Myocyte (in vitro differentiated cells): ENCODE measurements around the gene SERP2. TPM values are rescaled to one million over a fixed set of nuclear protein-coding genes. Genes with fewer than 3 reads are reported as not detected.

ENCODE experiments used
- DNase-seq: peaks from one replicate; pipeline ENCODE4 v3.0.0-alpha.2; 2012; ENCODE audit warnings: low read depth
- total RNA-seq: library from RNA; depleted of rRNA; stranded (reverse); fragments of >200 nt; gene quantifications from 2 replicates; pipeline ENCODE4 v1.2.3, GENCODE V29; 2014

Gene SERP2
- total RNA-seq, 1 donor from 2014 or later = 1.9 TPM

DNA sequence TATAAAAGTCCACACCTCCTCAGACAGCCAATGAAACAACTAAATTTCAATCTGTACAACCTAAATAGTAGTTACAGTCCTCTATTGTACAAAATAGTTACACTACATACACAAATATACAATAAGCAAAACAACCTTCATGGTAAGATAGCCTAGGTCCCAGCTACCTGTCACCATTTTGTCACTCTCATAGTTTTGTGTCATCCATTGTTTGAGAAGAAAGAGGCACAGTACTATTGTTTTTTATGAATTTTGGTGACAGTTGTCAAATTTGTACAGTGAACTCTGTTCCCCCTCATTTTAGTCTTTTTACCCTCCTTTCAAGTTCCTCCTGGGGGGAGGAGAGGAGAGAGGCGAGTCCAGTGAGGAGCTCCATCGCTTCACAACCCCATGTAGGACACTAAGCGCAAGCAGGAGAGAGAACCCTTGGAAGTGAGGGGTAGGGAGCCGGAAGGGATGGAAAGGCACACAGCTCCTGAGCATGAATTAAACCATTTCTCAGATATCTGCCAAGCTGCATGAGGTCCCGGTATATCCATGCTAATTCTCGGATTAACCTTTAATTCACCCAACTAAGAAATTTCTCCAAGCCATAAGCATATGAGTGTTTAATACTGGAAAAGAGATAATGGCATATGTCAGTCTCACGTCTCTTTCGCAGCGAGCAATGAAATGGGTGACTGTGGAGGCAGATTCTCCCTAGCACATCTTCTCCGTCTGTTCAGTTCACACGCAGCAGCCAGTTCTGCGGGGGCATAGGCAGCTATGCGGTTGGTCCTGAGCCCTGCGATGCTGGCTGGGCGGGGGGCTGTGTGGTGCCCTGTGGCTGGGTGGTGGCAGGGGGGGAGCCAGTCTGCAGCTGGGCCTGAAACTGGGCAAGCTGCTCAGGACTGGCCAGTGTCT is 60.5 kb downstream of the SERP2 start:
- no peak for DNase-seq

DNA sequence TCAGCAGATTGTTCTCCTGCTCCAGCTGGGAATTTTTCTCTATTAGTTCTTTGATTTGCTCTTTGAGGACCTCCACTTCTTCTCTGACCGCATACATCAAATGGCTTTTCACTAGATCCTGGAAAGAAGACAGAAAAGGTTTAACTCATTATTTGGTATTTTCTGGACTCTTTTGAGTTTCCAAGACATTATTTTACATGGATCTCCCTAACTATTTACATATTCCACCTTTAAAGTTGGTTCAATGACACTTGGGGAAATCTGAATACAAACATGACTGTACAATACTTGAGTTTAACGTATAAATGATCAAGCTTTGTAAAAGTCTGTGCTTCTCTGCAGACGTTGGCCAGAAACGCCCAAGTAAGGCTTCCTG is 61.1 kb downstream of the SERP2 start:
- no peak for DNase-seq

DNA sequence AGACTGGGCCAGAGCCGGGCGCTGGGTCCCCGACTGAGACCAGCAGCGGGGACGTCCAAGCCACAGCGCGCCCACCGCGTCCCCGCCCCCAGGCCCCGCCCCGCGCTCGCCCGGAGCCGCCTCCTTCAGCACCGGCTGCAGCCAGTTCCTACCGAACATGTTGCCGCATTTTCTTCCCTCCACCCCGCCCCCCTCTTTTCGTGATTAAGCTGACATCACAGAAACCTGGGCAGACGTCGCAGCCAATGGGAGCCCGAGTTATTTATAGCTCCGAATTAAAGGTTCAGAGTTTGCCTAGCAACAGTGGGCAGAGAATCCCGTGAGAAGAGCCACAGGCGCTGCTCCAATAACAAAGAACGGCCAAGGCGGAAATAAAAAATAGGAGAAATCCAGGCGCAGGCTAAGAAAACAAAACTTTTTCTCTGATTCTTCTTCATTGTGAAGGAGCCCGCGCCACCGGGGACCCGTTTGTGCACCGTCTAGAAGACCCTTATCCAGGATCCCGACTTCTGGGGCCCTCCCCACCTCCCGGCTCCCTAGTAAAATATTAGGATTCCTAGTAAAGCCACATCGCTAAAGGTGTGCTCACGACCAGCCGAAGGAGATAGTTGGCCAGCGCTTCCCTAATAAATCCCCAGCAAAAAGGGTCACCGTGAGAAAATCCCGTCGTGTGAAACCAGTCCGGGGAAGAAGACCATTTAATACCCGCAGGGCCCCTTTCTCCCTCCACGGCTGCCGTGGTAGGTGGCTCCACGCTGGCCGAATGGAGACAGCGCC is 61.7 kb downstream of the SERP2 start:
- DNase-seq = peak; percentile 98

DNA sequence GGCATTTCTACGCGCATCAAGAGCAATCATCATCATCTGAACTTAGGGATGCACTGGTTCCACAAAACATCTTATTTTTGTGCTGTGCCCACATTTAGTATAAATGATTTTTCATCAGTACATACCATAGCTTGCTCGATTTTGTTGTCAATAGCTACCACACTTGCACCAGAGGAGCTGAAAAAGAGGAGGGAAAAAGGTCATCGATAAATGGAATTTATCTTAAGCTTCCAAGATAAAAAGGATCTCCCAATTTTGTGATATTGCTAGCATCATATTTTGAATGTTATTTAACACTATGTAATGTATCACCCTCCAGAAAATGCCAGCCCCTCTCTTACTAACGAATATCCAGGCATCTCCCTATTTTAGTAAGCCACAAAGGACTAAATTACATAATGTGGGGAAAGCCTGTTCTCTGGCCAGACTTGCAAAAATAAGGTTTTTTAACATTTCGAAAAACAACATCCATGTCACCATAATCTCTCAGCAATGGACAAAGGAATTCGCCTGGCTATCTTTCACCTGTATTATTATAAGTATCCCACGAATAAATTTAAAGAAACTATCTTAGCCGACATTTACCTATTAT is 62.4 kb downstream of the SERP2 start:
- no peak for DNase-seq

DNA sequence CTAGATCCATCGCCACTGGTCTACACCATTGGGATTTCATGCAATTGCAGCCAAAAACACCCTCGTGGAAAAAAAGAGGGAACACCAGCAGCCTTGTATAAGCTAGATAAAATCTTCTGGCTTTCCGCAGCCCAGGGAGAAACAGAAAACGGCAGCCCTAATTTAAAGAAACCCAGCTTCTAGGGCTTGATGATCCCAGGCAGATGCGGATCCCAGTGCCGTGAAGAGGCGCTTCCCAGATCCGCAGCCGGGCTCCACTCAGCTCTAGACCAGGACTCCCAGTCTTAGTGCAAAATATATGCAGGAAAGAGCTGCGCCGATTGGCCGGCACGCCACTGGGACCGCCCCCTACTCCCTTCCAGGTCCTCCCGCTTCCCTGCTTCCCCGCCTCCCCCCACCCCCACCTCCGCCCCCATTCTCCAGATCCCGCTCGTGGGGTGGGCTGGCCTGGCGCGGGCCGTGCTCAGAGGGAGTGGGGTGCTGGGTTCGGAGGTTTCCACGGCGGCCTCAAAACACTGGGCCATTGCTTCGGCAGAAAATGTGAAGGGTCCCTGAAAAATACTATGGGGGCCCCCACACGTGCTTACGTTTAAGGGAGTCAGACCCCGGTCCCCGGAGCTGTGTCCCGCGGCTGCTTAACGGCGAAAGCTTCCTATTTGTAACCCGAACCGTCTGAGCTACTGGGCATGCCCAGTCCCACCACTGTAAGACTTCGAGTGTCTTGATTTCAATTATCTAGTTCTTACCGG is 63.1 kb downstream of the SERP2 start:
- DNase-seq = peak; percentile 95

DNA sequence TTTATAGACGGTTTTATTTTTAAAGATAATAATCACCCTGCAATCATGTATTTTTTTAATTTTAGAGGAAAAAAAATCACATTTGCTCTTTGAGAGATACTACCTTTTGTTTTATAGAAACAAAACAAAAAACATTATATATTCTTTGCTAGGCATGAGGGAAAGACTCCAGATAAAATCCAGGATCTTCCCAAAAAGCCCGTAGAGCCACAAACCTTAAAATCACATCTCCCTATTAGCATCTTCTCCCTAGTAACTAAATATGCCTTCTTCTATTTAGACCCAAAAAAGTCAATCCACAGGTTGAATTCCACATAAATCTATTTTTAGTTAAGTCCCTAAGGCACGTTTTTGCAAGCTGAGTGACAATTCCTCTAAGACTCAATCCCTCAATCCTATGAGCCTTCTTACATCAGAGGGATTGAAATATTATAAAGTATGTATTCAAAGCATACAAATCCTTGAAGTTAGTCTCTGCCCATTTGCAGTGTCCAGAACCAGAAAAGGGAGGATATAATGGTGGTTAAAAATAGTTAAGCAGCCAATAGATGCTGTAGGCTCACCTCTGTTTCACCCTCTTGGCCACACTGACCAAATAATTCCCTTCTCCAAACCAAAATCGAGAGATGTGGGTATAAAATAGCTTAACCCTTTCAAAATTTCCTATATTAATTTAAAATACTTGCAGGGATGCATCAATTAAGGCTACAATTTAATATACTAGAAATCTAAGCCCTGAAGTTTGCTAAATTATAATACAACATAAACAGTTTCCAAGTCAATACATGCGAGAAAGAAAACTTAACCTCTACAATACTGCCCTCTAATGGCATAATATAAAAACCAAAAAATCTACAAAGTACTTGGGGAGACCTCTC is 64.0 kb downstream of the SERP2 start:
- DNase-seq = peak; percentile 58

DNA sequence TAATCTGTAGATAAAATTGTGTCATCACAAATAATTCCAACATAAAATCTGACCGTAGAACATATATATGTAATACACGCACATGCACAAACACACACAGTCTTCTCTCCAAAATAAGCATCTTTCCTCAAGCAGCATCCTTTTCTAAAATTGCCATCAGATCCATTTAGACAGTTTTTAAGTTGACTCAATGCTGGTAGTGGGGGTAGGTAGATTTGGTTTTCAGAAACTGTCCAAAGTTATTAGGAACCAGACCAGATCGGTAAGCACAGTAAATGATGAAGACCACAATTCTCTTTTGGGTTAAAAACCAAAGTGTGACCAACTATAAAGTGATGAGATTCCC is 64.6 kb downstream of the SERP2 start:
- DNase-seq = no peak

DNA sequence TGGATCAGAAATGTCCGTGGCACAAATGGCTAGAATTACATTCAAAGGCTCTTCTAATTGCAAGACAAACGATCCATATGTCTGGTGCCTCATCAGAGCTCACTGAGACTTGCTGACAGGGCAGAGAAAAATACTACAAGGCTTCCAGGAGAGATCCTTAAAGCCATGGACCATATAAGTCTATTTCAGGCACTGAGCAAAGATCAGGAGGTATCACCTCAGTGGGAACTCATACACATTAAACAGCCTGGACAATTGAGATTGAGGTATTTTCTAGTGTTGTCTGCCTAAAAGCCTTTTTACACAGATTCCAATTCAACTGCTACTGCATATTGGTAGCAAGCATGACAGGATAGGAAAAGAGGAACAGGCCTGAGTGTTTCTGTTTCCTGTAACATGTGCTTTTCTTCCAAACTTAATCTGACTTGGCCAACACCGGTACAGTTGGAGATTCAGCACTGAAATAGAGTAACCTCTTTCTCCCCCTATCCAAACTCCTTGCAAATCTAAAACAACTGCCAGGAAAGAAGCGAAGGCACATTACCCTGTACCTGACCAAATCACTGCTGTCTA is 65.9 kb downstream of the SERP2 start:
- no peak for DNase-seq

DNA sequence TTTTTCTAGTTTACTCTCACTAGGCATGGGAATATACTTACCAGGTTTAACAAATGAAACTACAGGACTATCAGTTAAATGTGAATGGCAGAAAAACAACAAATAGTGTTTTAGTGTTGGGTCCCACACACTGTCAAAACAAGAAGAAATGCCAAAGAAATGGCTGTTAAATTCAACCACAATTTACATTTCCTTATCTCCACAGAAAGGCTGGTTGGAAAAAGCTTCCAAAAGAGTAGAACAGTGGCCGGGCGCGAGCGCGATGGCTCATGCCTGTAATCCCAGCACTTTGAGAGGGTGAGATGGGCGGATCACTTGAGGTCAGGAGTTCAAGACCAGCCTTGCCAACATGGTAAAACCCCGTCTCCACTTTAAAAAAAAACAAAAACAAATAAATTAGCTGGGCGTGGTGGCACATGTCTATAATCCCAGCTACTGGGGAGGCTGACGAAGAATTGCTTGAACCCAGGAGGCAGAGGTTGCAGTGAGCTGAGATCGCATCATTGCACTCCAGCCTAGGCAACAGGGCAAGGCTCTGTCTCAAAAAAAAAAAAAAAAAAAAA is 66.5 kb downstream of the SERP2 start:
- DNase-seq = no peak

Other genes with a start within 250 kb of the SERP2 start
- 48.7 and 67.7 TPM in 2 replicates for gene TSC22D1, start 202.5 kb downstream of the SERP2 start, total RNA-seq